ENCODE measurements around the gene MPPED1.

DNA sequence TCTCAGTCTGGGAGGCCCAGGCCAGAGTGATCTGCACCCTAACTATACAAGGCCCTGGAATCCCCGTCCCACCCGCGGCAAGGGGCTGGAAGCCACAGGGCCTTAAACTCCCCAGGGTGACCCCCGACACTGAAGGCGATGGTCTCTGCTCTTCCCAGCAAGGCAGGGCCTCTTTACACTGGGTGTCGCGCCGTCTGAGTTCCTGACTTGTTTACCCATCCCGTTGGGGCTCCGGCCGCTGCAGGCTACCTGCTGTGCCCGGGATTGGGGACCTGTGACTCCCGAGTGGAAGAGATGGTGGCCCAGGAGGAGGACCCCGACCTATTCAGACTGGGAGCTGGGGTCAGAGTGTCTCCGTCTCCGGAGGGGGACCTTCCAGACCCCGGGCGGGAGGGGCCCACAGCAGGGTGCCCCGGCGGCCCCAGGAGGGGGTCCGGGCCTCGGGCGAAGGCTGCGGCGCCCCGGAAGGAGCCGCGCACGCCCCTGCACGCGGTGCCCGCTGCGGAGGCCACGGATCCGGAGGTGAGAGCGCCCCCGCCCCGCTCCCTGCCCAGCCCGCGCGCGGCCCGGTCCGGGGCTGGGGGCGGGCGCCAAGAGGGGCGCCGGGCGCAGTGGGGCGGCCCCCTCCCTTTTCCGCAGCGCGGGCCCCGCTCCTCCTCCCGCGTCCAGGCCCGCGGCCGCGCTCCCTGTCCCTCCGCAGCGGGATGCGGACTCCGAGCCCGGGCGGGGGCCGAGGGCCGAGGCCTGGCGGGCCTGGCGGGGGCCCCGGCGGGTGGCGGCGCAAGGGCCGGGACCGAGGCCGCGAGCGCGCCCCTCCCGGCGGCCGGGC is 560 bp upstream of the MPPED1 start:
- no peak for TF ChIP-seq POLR2A (IDR thresholded peaks at IDR 0.05; ENCODE audit: low read depth, low read length)
- no peak for TF ChIP-seq TAF1 (IDR thresholded peaks at IDR 0.05; ENCODE audit: low read depth, low read length)
- no peak for TF ChIP-seq SPI1 (IDR thresholded peaks at IDR 0.05; ENCODE audit: low read depth, low read length)
- no peak for TF ChIP-seq POLR2AphosphoS5 (IDR thresholded peaks at IDR 0.05; ENCODE audit: low read depth, low read length)

All from GM12891 (cell line).